GM19452 (cell line): ENCODE results near the gene KANK3.

Source experiments
- ATAC-seq: cut with Tn5 transposase; IDR thresholded peaks from one replicate; pipeline ENCODE4 v1.9.1; 2021; ENCODE audit not compliant: unreplicated experiment

Gene KANK3

DNA sequence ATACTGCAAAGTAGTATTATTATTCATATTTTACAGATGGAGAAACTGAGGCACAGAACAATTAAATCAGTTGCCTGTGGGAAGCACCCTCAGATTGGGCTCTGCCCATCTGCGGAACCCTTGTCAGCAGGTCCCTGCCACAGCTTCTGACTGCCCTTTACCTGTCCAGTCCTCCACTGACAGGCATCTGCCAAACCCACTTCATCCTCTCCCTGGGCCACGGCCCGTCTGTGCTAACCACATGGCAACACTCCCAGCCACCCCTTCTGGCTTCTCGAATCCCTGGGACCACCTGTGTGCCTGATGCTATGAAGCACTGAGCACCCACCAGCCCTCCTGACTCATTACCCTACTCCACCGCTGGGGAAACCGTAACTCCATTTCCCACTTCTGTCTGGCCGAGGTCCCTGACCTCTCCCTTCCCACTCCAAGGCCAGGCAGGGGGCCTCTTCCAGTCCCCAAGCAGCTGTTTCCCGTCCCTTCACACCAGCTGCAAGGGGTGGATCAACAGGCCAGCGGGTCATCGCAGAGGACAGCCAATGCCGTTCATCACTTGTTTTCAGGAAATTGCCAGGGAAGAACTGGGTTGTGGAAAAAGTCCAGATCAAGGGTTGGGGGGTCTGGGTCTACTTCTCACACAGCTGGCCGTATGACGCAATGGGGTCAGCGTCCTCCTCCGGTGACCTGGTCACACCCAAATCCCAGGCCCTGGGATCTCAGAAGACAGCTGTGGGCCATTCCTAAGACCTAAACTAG, 2.5 kb downstream of the KANK3 start:
- ATAC-seq: no peak

DNA sequence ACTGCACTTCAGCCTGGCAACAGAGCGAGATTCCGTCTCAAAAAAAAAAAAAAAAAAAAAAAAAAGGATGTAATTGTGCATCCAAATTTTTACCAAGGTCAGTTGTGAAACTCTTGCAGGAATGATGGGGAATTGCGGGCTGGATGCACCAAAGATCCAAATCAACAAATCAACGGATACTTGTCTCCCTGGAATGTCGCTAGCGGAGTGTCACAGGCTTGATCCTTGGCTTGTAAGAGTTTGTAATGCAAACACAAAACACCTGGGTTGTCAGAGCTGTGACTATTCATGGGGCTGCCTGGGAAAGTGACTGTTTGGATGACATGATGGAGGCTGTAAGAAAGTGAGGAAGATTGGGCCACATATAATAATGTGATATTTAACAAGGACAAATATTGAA, 4.2 kb downstream of the KANK3 start:
- no peak for ATAC-seq

DNA sequence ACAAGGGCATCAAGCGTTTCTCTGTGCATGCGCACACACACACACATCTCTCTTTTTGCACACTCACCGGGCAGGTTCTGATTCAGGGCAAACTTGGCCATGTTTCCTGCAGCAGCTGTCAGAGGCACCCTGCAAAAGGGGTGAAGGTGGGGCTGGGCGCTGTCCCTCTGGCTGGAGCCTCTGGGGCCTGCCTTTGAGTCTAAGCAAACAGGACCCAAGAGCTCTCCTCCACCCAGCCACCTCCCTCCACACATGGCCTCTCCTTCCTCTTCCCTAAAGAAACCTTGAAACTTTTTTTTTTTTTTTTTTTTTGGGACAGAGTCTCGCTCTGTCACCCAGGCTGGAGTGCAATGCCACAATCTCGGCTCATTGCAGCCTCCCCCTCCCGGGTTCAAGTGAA, 5.3 kb downstream of the KANK3 start:
- ATAC-seq: no peak

GRCh38 chr19:8336660-8337059, 6.4 kb downstream of the KANK3 start:
- no peak for ATAC-seq

DNA sequence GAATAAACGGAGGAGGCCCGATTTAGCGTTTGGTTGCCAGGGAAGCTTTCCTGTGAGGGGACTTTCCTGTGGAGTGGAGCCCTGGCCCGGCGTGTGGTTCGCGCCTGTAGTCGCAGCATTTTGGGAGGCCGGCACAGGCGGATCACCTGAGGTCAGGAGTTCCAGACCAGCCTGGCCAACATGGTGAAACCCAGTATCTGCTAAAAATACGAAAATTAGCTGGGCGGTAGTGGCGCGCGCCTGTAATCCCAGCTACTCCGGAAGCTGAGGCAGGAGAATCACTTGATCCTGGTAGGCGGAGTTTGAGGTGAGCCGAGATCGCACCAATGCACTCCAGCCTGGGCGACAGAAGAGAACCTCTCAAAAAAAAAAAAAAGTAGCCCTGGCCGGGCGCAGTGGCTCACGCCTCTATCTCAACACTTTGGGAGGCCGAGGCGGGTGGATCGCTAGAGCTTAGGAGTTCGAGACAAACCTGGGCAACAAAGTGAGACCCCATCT, 6.9 kb downstream of the KANK3 start:
- no peak for ATAC-seq

- peak; percentile 41 for ATAC-seq
Measured at GRCh38 chr19:8335343-8336071, 7.6 kb downstream of the KANK3 start.

DNA sequence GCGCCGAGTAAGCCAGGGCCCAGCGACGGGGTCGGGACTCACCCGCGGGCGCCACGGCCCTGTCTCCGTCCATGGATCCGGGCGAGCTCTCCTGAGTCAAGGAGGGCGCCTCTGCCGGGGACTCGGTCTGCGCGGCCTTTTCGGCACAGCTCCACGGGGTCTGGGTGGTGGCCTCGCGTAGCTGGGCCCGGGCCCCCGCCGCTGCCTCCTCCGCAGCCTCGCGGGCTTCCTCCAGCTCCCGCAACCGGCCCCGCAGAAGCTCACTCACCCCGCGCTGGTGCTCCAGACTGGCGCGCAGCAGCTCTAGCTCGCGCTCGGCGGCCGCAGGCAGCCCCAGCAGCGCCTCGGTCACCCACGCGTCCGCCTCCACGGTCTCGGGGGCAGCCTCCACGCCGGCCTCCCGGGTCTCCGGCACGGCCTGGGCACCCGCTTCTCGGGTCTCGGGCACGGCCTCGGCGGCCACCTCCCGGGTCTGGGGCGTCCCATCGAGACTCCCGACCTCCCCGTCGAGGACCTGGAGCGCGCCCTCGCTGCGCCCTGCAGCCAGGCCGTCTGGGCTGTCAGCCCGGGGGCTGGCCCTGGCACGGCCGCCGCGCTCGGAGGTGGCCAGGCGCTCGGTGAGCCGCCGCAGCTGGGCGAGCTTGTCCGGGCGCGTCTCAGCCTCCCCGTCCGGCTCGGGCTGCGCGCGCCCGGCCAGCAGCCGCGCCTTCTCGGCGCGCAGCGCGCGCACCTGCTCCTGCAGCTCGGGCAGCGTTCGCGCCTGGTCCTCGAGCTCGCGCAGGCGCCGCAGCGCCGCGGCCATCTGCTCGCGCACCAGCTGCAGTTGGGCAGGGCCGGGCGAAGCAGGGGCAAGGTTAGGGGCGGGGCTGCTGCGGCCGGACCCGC, 8.4 kb downstream of the KANK3 start:
- ATAC-seq: peak; percentile 53

- no peak for ATAC-seq
Measured at GRCh38 chr19:8333767-8334457, 9.2 kb downstream of the KANK3 start.

GRCh38 chr19:8332976-8333766, 9.9 kb downstream of the KANK3 start:
- ATAC-seq: no peak

DNA sequence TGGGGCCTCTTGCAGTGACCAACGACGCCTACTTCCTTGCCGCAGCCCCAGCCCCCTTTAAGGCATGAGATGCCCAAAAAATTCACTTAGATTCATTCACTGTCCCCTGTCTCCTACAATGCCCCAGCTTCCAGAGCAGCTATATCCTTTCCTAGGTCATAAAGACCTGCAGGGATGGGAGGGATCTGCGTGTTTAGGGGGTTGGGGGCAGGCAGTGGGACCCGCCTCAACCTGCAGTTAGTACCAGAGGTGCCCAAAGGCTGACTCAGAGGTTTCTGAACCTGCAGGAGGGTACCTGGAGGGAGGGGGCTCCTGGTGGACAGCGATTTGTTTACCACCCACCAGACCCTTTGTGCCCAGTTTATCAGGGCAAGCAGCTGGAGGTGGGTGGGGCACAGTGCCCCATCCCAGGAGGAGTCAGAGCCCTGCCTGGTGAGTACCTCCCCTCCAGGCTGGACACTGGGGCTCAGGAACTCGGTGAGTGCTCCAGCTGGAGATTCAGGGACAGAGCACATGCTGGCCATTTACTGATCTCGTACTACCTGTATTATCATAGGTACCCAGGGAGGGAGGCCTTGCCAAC, 11.7 kb downstream of the KANK3 start:
- no peak for ATAC-seq

GRCh38 chr19:8329996-8330395, 13.1 kb downstream of the KANK3 start:
- no peak for ATAC-seq

- no peak for ATAC-seq
Measured at GRCh38 chr19:8325454-8325853, 17.6 kb downstream of the KANK3 start.

GRCh38 chr19:8324186-8325050, 18.6 kb downstream of the KANK3 start:
- ATAC-seq: no peak

DNA sequence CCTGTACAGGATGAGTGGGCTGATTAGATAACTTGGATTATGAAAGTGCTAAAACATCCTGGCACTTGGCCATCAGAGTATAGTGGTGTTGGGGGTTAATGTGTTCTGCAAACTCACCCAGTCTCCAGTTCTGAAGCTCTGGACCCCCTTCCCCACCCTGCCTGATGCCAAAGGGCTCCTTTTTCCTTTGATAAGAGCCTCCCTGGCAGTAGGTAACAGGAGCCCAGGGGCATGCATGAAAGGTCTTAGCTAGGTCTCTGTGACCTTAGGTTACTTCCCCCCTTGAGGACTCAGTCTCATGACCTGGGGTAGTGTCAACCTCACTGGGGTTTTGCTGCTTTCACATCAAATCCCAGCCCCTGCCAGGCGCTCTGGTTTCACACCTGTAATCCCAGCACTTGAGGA, 19.3 kb downstream of the KANK3 start:
- no peak for ATAC-seq

GRCh38 chr19:8322638-8322997, 20.4 kb downstream of the KANK3 start:
- ATAC-seq: no peak

DNA sequence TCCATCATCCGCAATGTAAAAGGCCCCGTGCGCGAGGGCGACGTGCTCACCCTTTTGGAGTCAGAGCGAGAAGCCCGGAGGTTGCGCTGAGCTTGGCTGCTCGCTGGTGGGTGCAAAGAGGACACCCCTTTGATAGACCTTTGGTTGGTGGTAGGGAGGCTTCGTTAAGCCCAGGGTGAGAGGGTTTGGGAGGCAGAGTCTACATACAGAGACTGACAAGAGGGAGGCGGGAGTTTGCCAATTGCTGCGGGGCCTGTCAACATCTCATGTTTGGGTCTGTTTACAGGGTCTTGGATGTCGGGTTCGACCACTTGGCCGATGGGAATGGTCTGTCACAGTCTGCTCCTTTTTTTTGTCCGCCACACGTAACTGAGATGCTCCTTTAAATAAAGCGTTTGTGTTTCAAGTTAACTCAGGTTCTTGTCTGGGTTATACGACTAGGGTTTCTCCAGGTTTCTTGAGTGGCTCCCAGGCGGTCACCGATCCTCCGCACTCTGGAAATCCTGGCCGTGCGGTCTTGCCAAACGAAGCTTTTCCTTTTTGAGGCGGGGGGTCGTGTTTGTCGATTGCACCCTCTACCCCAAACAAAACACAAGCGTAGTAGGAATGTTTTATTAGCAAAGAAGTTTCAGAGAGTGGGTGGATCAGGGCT, 20.9 kb downstream of the KANK3 start:
- ATAC-seq: no peak

DNA sequence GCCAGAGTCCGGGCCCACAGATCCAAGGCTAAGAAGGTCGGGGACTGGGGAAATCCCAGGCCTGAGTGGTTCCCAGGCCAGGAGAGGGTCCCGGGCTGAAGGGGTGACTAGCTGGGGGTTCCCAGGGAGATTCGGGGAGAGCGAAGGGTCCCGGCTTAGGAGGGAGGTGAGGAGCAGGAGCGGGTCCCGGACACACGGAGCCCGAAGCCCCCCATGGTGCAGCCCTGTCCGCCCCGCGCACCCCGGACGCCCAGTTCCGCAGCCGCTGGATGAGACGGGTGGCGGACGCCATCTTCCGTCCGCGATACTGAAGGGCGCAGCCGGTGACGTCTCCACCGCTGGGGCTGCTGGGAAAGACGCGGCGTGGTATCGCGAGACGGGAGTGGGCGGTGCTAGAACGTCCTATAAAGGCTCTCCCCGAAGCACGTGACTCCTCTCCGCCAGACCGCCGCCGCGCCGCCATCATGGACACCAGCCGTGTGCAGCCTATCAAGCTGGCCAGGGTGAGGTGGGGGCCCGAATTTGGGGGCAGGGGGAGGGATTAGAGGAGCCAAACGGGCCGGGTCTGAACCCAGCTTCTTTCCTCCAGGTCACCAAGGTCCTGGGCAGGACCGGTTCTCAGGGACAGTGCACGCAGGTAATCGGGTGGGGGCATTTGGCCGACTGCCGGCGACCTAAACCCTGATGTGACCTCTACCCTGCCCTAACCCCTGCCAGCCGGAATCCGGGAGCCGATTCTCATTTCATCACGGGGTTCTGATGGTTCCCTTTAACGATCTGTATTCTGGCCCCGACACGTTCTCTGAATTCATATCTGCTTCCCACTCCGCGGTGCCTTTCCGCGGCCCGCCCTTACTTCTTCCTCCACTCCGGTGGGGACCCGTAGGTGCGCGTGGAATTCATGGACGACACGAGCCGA, 21.7 kb downstream of the KANK3 start, which contains the start of the genes NDUFA7 and RPS28:
Gene NDUFA7 (minus strand): TSS at position 309 of the 919 bp plus-strand sequence. CDS start 17 bp downstream, at position 292.
Gene RPS28 (plus strand): TSS at position 430 of the 919 bp plus-strand sequence. CDS start 35 bp downstream, at position 465.
- ATAC-seq: peak; percentile 79
